Body of pancreas (tissue), 4 donors: Measurements from ENCODE around the gene HMCN2. TPM values are rescaled to one million over a fixed set of nuclear protein-coding genes. Genes with fewer than 3 reads are reported as not detected.
"Not testable (repeated sequence)": the region's sequence is repeated elsewhere in the genome, so short reads cannot be mapped to it uniquely, and the experiment has no call there.

Experiments
- ATAC-seq: fragments of 150-250 bp; one replicate; pipeline ENCODE4 v1.9.1; 2016
- DNase-seq, 4 donors: peaks; one replicate each; pipeline ENCODE4 v3.0.0-alpha.2; 2019
- H3K27ac ChIP-seq, 4 donors: fragments of 200-600 bp; sonication (generic); 1 replicate in 3 of 4; 2 replicates in 1 of 4; pipeline versions ENCODE4 v1.5.1 to v1.6.1; 2016 to 2019; ENCODE audit warnings: mild to moderate bottlenecking in 1 of 4, mixed read lengths in 1 of 4, moderate library complexity in 1 of 4
- H3K27me3 ChIP-seq, 2 donors: fragments of 200-600 bp; sonication (generic); one replicate each; pipeline ENCODE4 v1.6.0; 2016; ENCODE audit warnings: mild to moderate bottlenecking in 1 of 2
- H3K36me3 ChIP-seq, 2 donors: fragments of 200-600 bp; sonication (generic); replicated peaks in 1 of 2; 2 replicates each; pipeline ENCODE4 v1.5.1; 2016; ENCODE audit warnings: low read depth in 2 of 2; ENCODE audit not compliant: insufficient read depth in 1 of 2
- H3K4me1 ChIP-seq: fragments of 200-600 bp; sonication (generic); one replicate; pipeline ENCODE4 v1.6.0; 2016
- H3K4me3 ChIP-seq, 2 donors: fragments of 200-600 bp; sonication (generic); 1 replicate in 1 of 2; 2 replicates in 1 of 2; pipeline ENCODE4 v1.5.1; 2016 to 2019
- H3K9me3 ChIP-seq, 3 donors: fragments of 200-600 bp; sonication (generic); 1 replicate in 2 of 3; 2 replicates in 1 of 3; pipeline ENCODE4 v1.5.1; 2016
- CTCF ChIP-seq, 7 experiments: fragments of 450-650 bp in 4 of 7; fragments of 200-600 bp in 3 of 7; sonication (generic) in 3 of 7; IDR thresholded peaks; one replicate each; pipeline ENCODE4 v1.5.1; 2016 to 2019; ENCODE audit warnings: antibody characterized with exemption in 7 of 7
- POLR2A ChIP-seq, 3 donors: fragments of 450-650 bp; IDR thresholded peaks; one replicate each; pipeline ENCODE4 v1.6.1; 2016; ENCODE audit warnings: antibody characterized with exemption in 3 of 3, mild to moderate bottlenecking in 2 of 3
- whole genome bisulfite sequencing, 2 donors: methylation state at CpG; one replicate each; pipeline ENCODE4 v1.1.5; 2017; 5-methylcytosine and 5-hydroxymethylcytosine counted together
- intact Hi-C: fragments of 100-400 bp; cut with DNase I; formaldehyde crosslinking; loops from one replicate; pipeline ENCODE4 v1.15.1; 2023
- total RNA-seq, 2 donors: library from RNA; depleted of rRNA; stranded (reverse); fragments of >200 nt; gene quantifications; one replicate each; pipeline ENCODE4 v1.1.0, GENCODE V29; 2016

Gene HMCN2
- total RNA-seq, 2 donors from 2014 or later: 0.78 to 3.6 TPM

GRCh38 chr9:130433168-130433946 is 167.8 kb downstream of the HMCN2 start:
- 3 to 11% methylated on average over 6 to 92 of the region's 92 CpGs for WGBS, 2 donors
- Histone ChIP-seq H3K9me3 (no peaks in the 10 kb centered on the region), H3K27ac (no peak overlapping the region), H3K27me3 (peaks cover 0 to 4% of the 10 kb centered on the region in 2 donors), H3K4me3 (no peak overlapping the region), H3K36me3 (no peaks in the 10 kb centered on the region), H3K4me1 (peaks cover 13% of the 10 kb centered on the region)
- intact Hi-C loops: no loop called here
- ATAC-seq: peak; percentile 80
- DNase-seq: peak; percentile 12 to 49 (median 36)
- TF ChIP-seq CTCF (IDR thresholded peaks at IDR 0.05): peak; percentile 43 to 66 (median 50)
- TF ChIP-seq POLR2A (IDR thresholded peaks at IDR 0.05): no peak

GRCh38 chr9:130433947-130434262 is 168.3 kb downstream of the HMCN2 start:
- H3K27me3 ChIP-seq: peaks cover 0 to 4% of the 10 kb centered on the region in 2 donors
- no peak for TF ChIP-seq POLR2A (IDR thresholded peaks at IDR 0.05)
- TF ChIP-seq CTCF (IDR thresholded peaks at IDR 0.05): no peak
- 24 to 41% methylated on average over 5 to 9 of the region's 9 CpGs for WGBS, 2 donors
- no peaks in the 10 kb centered on the region for H3K36me3 ChIP-seq
- H3K9me3 ChIP-seq: no peaks in the 10 kb centered on the region
- ATAC-seq (no peak), DNase-seq (no peak)
- no peak overlapping the region for H3K4me3 ChIP-seq
- H3K4me1 ChIP-seq: peaks cover 13% of the 10 kb centered on the region
- no peak overlapping the region for H3K27ac ChIP-seq
- intact Hi-C loops: no loop called here

- intact Hi-C loops, H3K36me3 ChIP-seq, DNase-seq, ATAC-seq, H3K9me3 ChIP-seq, H3K27ac ChIP-seq, H3K27me3 ChIP-seq, H3K4me3 ChIP-seq: not testable (repeated sequence)
- 80 to 99% methylated on average over 5 of the region's 5 CpGs for WGBS, 2 donors
- H3K4me1 ChIP-seq: peaks cover 13% of the 10 kb centered on the region
Observed at GRCh38 chr9:130434656-130435055, 169.1 kb downstream of the HMCN2 start.

- no peak overlapping the region for H3K4me3 ChIP-seq
- H3K27me3 ChIP-seq: peaks cover 0 to 4% of the 10 kb centered on the region in 2 donors
- DNase-seq (no peak), ATAC-seq (no peak)
- intact Hi-C loops: no loop called here
- TF ChIP-seq CTCF (IDR thresholded peaks at IDR 0.05): no peak
- no peak for TF ChIP-seq POLR2A (IDR thresholded peaks at IDR 0.05)
- H3K27ac ChIP-seq: no peak overlapping the region
- no peaks in the 10 kb centered on the region for H3K36me3 ChIP-seq
- no peaks in the 10 kb centered on the region for H3K9me3 ChIP-seq
- peaks cover 13% of the 10 kb centered on the region for H3K4me1 ChIP-seq
- 78 to 82% methylated on average over 14 to 15 of the region's 15 CpGs for WGBS, 2 donors
Observed at GRCh38 chr9:130437011-130437789, 171.6 kb downstream of the HMCN2 start.

GRCh38 chr9:130438382-130438981 is 172.9 kb downstream of the HMCN2 start:
- DNase-seq (no peak), ATAC-seq (no peak)
- Histone ChIP-seq H3K4me3 (no peak overlapping the region), H3K9me3 (no peaks in the 10 kb centered on the region), H3K4me1 (peaks cover 5% of the 10 kb centered on the region), H3K27ac (no peak overlapping the region), H3K36me3 (no peaks in the 10 kb centered on the region), H3K27me3 (peaks cover 0 to 4% of the 10 kb centered on the region in 2 donors)
- no peak for TF ChIP-seq POLR2A (IDR thresholded peaks at IDR 0.05)
- no peak for TF ChIP-seq CTCF (IDR thresholded peaks at IDR 0.05)
- intact Hi-C loops: no loop called here
- 75 to 77% methylated on average over 5 to 6 of the region's 6 CpGs for WGBS, 2 donors
